SK-N-SH (cell line): ENCODE measurements around the gene MAB21L1. TPM values are rescaled to one million over a fixed set of nuclear protein-coding genes. Genes with fewer than 3 reads are reported as not detected.

ENCODE experiments used
- CTCF ChIA-PET: fragments of 300-600, 350-600 bp; formaldehyde crosslinking; extraction: SDS; loops from one replicate; lab custom pipeline; 2021; lab: Yijun Ruan, JAX
- POLR2A ChIA-PET: fragments of 350-600 bp; sonication (Branson Sonifier 250); formaldehyde crosslinking; extraction: SDS; loops from one replicate; lab custom pipeline; 2020; ENCODE audit warnings: antibody characterized with exemption, inconsistent platforms; lab: Yijun Ruan, JAX
- DNase-seq: peaks from one replicate; pipeline ENCODE4 v3.0.0; 2012
- H2AFZ ChIP-seq: fragments of 200-600 bp; sonication (generic); 2 replicates; pipeline ENCODE4 v1.8.1; 2016; ENCODE audit warnings: antibody characterized with exemption, mild to moderate bottlenecking, low read depth
- H3F3A ChIP-seq: fragments of 200-600 bp; sonication (generic); replicated peaks from 2 replicates; pipeline ENCODE3; 2016; ENCODE audit warnings: antibody characterized with exemption, mild to moderate bottlenecking; ENCODE audit not compliant: insufficient read depth
- H3K27ac ChIP-seq, 2 experiments: fragments of 200-500 bp in 1 of 2; fragments of 200-600 bp in 1 of 2; sonication (Bioruptor generic) in 1 of 2; sonication (generic), shearing (Covaris generic) in 1 of 2; 2 replicates each; pipeline versions ENCODE4 v1.5.1 to v1.6.1; 2014 to 2016; ENCODE audit warnings: low read depth in 2 of 2, inconsistent platforms in 1 of 2, low read length in 1 of 2, mild to moderate bottlenecking in 1 of 2, mixed read lengths in 1 of 2
- H3K27me3 ChIP-seq: fragments of 200-600 bp; sonication (generic), shearing (Covaris generic); 2 replicates; pipeline ENCODE4 v1.6.1; 2016; ENCODE audit warnings: mixed run types; ENCODE audit not compliant: insufficient read depth
- H3K36me3 ChIP-seq, 2 experiments: fragments of 200-500 bp in 1 of 2; fragments of 200-600 bp in 1 of 2; sonication (Bioruptor generic) in 1 of 2; sonication (generic) in 1 of 2; replicated peaks in 1 of 2; 2 replicates each; pipeline versions ENCODE3 to v1.5.1; 2014 to 2016; ENCODE audit warnings: low read length in 1 of 2, mild to moderate bottlenecking in 1 of 2; ENCODE audit not compliant: insufficient read depth in 2 of 2, control insufficient read depth in 1 of 2
- H3K4me1 ChIP-seq, 2 experiments: fragments of 200-500 bp in 1 of 2; fragments of 200-600 bp in 1 of 2; sonication (Bioruptor generic) in 1 of 2; sonication (generic), shearing (Covaris generic) in 1 of 2; 2 replicates each; pipeline versions ENCODE4 v1.5.1 to v1.6.1; 2014 to 2016; ENCODE audit warnings: low read depth in 1 of 2, low read length in 1 of 2, mixed run types in 1 of 2; ENCODE audit not compliant: insufficient read depth in 2 of 2, control insufficient read depth in 1 of 2
- H3K4me2 ChIP-seq: fragments of 200-600 bp; sonication (generic), shearing (Covaris generic); 2 replicates; pipeline ENCODE4 v1.6.1; 2017; ENCODE audit warnings: mixed run types
- H3K4me3 ChIP-seq, 2 experiments: fragments of 200-500 bp in 1 of 2; fragments of 200-600 bp in 1 of 2; sonication (Bioruptor generic) in 1 of 2; sonication (generic), shearing (Covaris generic) in 1 of 2; 2 replicates each; pipeline versions ENCODE4 v1.5.1 to v1.8.1; 2014 to 2016; ENCODE audit warnings: low read depth in 2 of 2, inconsistent platforms in 1 of 2, low read length in 1 of 2, mild to moderate bottlenecking in 1 of 2, mixed read lengths in 1 of 2, moderate library complexity in 1 of 2
- H3K79me2 ChIP-seq: fragments of 200-600 bp; sonication (generic); 2 replicates; pipeline ENCODE4 v1.8.1; 2017; ENCODE audit warnings: mild to moderate bottlenecking; ENCODE audit not compliant: insufficient read depth
- H3K9ac ChIP-seq: fragments of 200-600 bp; sonication (generic); 2 replicates; pipeline ENCODE4 v1.6.1; 2017; ENCODE audit warnings: mixed run types
- H3K9me2 ChIP-seq: fragments of 200-600 bp; sonication (generic); 2 replicates; pipeline ENCODE4 v1.6.1; 2017; ENCODE audit warnings: mixed run types
- H3K9me3 ChIP-seq: fragments of 200-600 bp; sonication (generic); 2 replicates; pipeline ENCODE4 v1.6.1; 2017; ENCODE audit warnings: mixed run types, mild to moderate bottlenecking, moderate library complexity
- H4K20me1 ChIP-seq: fragments of 200-600 bp; sonication (generic); 2 replicates; pipeline ENCODE4 v1.6.1; 2017; ENCODE audit warnings: mild to moderate bottlenecking, mixed run types; ENCODE audit not compliant: insufficient read depth
- EP300 ChIP-seq, 2 experiments: IDR thresholded peaks; 2 replicates each; pipeline versions ENCODE4 v1.4.0 to v1.6.1; 2012; ENCODE audit warnings: borderline replicate concordance in 1 of 2, low read depth in 1 of 2, low read length in 1 of 2
- EZH2phosphoT487 ChIP-seq: fragments of 200-600 bp; sonication (generic); IDR thresholded peaks from 2 replicates; pipeline ENCODE4 v1.6.1; 2017; ENCODE audit warnings: low read depth, mixed run types, mild to moderate bottlenecking, antibody characterized with exemption, moderate library complexity, borderline replicate concordance
- FOSL2 ChIP-seq: IDR thresholded peaks from 2 replicates; pipeline ENCODE4 v1.4.0; 2012; ENCODE audit warnings: low read depth, mild to moderate bottlenecking, moderate library complexity, borderline replicate concordance
- MEF2A ChIP-seq: IDR thresholded peaks from 2 replicates; pipeline ENCODE4 v1.4.0; 2012; ENCODE audit warnings: low read depth, borderline replicate concordance
- NFIC ChIP-seq: IDR thresholded peaks from 2 replicates; pipeline ENCODE4 v1.4.0; 2012; ENCODE audit warnings: borderline replicate concordance
- RAD21 ChIP-seq: IDR thresholded peaks from 2 replicates; pipeline ENCODE4 v1.6.1; 2012; ENCODE audit warnings: mild to moderate bottlenecking, low read length
- TCF12 ChIP-seq: IDR thresholded peaks from 2 replicates; pipeline ENCODE4 v1.4.0; 2012
- WGBS: methylation state at CpG from one replicate; pipeline ENCODE4 v1.1.6; 2017; ENCODE audit warnings: low lambda C conversion rate; 5-methylcytosine and 5-hydroxymethylcytosine counted together
- polyA plus RNA-seq, 3 experiments: library from polyadenylated mRNA; depleted of rRNA; stranded (reverse); fragments of >200 nt; gene quantifications; 2 replicates each; pipeline ENCODE4 v1.2.3, GENCODE V29; 2012
- TF ChIP-seq, protein P1 (sequence below): IDR thresholded peaks from 2 replicates; pipeline ENCODE4; 2012
- TF ChIP-seq, protein P2 (sequence below): IDR thresholded peaks from 2 replicates; pipeline ENCODE4 v1.4.0; 2012; ENCODE audit warnings: low read depth, borderline replicate concordance
- TF ChIP-seq, protein P3 (sequence below): IDR thresholded peaks from 2 replicates; pipeline ENCODE4 v1.4.0; 2012; ENCODE audit warnings: low read depth
- TF ChIP-seq, protein P4 (sequence below): fragments of 150-350 bp; IDR thresholded peaks from 2 replicates; pipeline ENCODE4 v1.6.1; 2016; ENCODE audit warnings: mild to moderate bottlenecking, low read depth, low read length
- TF ChIP-seq, protein P5 (sequence below): fragments of 200-600 bp; sonication (generic); IDR thresholded peaks from 2 replicates; pipeline ENCODE4 v1.6.1; 2017; ENCODE audit warnings: antibody characterized with exemption, mild to moderate bottlenecking, moderate library complexity
- TF ChIP-seq, protein P6 (sequence below): IDR thresholded peaks from 2 replicates; pipeline ENCODE4 v1.6.1; 2012; ENCODE audit warnings: mild to moderate bottlenecking, low read depth, low read length, moderate library complexity

MAB21L1 gene
- polyA plus RNA-seq, 1 of the 3 experiments (the other 2 are of a cell fraction): 42.3 TPM

DNA sequence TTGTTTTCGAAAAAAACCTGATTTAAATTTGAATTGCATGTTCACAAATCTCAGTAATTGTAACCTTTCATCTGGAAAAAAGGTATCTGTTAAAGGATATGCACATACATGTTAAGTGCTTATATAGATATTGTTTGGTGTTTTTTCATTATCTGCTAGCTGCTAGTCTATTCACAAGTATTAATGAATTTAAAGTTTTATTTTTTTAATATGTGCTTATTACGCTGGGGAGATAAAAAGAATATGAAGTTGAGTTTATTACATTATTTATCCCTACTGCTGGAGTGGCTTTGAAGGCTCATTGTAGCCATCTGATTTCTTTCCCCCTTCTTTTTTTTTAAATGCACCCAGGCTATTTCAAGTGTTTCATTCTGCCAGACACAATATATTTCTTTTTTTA is 3.9 kb upstream of the MAB21L1 start:
- TF ChIP-seq, protein P1, sequence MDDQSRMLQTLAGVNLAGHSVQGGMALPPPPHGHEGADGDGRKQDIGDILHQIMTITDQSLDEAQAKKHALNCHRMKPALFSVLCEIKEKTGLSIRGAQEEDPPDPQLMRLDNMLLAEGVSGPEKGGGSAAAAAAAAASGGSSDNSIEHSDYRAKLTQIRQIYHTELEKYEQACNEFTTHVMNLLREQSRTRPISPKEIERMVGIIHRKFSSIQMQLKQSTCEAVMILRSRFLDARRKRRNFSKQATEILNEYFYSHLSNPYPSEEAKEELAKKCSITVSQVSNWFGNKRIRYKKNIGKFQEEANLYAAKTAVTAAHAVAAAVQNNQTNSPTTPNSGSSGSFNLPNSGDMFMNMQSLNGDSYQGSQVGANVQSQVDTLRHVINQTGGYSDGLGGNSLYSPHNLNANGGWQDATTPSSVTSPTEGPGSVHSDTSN: no peak
- no peak for TF ChIP-seq FOSL2
- TF ChIP-seq RAD21: no peak
- no peak for TF ChIP-seq NFIC
- TF ChIP-seq EZH2phosphoT487: no peak
- TF ChIP-seq MEF2A: no peak
- TF ChIP-seq, protein P2, sequence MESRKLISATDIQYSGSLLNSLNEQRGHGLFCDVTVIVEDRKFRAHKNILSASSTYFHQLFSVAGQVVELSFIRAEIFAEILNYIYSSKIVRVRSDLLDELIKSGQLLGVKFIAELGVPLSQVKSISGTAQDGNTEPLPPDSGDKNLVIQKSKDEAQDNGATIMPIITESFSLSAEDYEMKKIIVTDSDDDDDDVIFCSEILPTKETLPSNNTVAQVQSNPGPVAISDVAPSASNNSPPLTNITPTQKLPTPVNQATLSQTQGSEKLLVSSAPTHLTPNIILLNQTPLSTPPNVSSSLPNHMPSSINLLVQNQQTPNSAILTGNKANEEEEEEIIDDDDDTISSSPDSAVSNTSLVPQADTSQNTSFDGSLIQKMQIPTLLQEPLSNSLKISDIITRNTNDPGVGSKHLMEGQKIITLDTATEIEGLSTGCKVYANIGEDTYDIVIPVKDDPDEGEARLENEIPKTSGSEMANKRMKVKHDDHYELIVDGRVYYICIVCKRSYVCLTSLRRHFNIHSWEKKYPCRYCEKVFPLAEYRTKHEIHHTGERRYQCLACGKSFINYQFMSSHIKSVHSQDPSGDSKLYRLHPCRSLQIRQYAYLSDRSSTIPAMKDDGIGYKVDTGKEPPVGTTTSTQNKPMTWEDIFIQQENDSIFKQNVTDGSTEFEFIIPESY: no peak
- TF ChIP-seq, protein P3, sequence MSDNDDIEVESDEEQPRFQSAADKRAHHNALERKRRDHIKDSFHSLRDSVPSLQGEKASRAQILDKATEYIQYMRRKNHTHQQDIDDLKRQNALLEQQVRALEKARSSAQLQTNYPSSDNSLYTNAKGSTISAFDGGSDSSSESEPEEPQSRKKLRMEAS: no peak
- Histone ChIP-seq H2AFZ (no peak overlapping the region), H3K9me3 (no peaks in the 10 kb centered on the region), H3F3A (peaks cover 35% of the 10 kb centered on the region), H3K27me3 (no peaks in the 10 kb centered on the region), H3K4me3 (peak overlapping the region; percentile 64 to 82; a peak in 3 of 4 replicates), H3K4me1 (peaks cover 10 to 14% of the 10 kb centered on the region in 2 experiments; a peak in 3 of 4 replicates), H4K20me1 (no peaks in the 10 kb centered on the region), H3K79me2 (peaks cover 100% of the 10 kb centered on the region), H3K27ac (peak overlapping the region; percentile 93 to 99), H3K9ac (peak overlapping the region; percentile 89), H3K9me2 (no peaks in the 10 kb centered on the region), H3K36me3 (no peaks in the 10 kb centered on the region), H3K4me2 (peak overlapping the region; percentile 82)
- 9% methylated on average over 2 of the region's 2 CpGs for WGBS
- DNase-seq: no peak
- ChIA-PET CTCF (interaction anchor here (0.6 to 5.7 kb wide), 10 partner anchors 10 to 480 kb away, joined by 3 to 30 read pairs (median 4); no protein-coding TSS in a partner anchor), POLR2A (interaction anchor here (0.6 to 2.9 kb wide), 4 partner anchors 22 to 243 kb away, joined by 3 to 31 read pairs (median 3); no protein-coding TSS in a partner anchor)

DNA sequence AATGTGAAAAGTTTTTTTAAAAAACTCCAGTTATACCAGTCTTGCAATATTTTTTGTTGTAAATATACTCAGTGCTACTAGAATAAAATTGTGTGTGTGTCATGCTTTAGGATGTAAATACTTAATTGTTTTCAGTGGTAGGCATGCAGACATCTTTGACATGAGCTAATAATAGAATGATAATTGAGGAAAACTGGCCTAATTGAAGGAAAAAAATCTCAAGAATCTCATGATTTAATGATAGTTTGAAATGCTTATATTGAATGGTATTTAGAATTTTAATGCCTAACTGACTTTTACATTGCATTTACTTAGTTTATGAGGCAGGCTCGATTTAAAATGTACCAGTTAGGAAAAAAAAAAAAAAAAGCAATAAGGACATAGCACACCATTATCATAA is 3.2 kb upstream of the MAB21L1 start:
- no peaks in the 10 kb centered on the region; the same call in 1 of the 2 replicates for H4K20me1 ChIP-seq
- TF ChIP-seq, protein P4, sequence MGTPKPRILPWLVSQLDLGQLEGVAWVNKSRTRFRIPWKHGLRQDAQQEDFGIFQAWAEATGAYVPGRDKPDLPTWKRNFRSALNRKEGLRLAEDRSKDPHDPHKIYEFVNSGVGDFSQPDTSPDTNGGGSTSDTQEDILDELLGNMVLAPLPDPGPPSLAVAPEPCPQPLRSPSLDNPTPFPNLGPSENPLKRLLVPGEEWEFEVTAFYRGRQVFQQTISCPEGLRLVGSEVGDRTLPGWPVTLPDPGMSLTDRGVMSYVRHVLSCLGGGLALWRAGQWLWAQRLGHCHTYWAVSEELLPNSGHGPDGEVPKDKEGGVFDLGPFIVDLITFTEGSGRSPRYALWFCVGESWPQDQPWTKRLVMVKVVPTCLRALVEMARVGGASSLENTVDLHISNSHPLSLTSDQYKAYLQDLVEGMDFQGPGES: no peak
- TF ChIP-seq TCF12 (no peak), EP300 (IDR thresholded peaks at IDR 0.05; ENCODE audit: borderline replicate concordance in 1 of 2, low read depth in 1 of 2, low read length in 1 of 2) (no peak; a peak in 1 of 4 replicates)
- TF ChIP-seq, protein P5, sequence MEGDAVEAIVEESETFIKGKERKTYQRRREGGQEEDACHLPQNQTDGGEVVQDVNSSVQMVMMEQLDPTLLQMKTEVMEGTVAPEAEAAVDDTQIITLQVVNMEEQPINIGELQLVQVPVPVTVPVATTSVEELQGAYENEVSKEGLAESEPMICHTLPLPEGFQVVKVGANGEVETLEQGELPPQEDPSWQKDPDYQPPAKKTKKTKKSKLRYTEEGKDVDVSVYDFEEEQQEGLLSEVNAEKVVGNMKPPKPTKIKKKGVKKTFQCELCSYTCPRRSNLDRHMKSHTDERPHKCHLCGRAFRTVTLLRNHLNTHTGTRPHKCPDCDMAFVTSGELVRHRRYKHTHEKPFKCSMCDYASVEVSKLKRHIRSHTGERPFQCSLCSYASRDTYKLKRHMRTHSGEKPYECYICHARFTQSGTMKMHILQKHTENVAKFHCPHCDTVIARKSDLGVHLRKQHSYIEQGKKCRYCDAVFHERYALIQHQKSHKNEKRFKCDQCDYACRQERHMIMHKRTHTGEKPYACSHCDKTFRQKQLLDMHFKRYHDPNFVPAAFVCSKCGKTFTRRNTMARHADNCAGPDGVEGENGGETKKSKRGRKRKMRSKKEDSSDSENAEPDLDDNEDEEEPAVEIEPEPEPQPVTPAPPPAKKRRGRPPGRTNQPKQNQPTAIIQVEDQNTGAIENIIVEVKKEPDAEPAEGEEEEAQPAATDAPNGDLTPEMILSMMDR: no peak
- TF ChIP-seq, protein P6, sequence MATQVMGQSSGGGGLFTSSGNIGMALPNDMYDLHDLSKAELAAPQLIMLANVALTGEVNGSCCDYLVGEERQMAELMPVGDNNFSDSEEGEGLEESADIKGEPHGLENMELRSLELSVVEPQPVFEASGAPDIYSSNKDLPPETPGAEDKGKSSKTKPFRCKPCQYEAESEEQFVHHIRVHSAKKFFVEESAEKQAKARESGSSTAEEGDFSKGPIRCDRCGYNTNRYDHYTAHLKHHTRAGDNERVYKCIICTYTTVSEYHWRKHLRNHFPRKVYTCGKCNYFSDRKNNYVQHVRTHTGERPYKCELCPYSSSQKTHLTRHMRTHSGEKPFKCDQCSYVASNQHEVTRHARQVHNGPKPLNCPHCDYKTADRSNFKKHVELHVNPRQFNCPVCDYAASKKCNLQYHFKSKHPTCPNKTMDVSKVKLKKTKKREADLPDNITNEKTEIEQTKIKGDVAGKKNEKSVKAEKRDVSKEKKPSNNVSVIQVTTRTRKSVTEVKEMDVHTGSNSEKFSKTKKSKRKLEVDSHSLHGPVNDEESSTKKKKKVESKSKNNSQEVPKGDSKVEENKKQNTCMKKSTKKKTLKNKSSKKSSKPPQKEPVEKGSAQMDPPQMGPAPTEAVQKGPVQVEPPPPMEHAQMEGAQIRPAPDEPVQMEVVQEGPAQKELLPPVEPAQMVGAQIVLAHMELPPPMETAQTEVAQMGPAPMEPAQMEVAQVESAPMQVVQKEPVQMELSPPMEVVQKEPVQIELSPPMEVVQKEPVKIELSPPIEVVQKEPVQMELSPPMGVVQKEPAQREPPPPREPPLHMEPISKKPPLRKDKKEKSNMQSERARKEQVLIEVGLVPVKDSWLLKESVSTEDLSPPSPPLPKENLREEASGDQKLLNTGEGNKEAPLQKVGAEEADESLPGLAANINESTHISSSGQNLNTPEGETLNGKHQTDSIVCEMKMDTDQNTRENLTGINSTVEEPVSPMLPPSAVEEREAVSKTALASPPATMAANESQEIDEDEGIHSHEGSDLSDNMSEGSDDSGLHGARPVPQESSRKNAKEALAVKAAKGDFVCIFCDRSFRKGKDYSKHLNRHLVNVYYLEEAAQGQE: no peak
- TF ChIP-seq, all 33 proteins: peak for 0
- no peak for DNase-seq
- Histone ChIP-seq H3K9ac (peak overlapping the region; percentile 89), H3K27me3 (no peaks in the 10 kb centered on the region), H3K4me1 (peaks cover 6 to 9% of the 10 kb centered on the region in 2 experiments; a peak in 3 of 4 replicates), H3K9me2 (no peaks in the 10 kb centered on the region), H3K4me2 (peak overlapping the region; percentile 82), H3K79me2 (peaks cover 100% of the 10 kb centered on the region), H3K27ac (peak overlapping the region; percentile 93 to 99), H3K4me3 (peak overlapping the region; percentile 64 to 82; a peak in 3 of 4 replicates), H2AFZ (no peak overlapping the region), H3F3A (peaks cover 35% of the 10 kb centered on the region), H3K36me3 (peaks cover 4 to 6% of the 10 kb centered on the region in 2 experiments), H3K9me3 (no peaks in the 10 kb centered on the region)
- CTCF ChIA-PET: interaction anchor here (0.6 to 5.7 kb wide), 11 partner anchors 11 to 480 kb away, joined by 3 to 30 read pairs (median 4); no protein-coding TSS in a partner anchor
- POLR2A ChIA-PET: interaction anchor here (1.1 to 2.9 kb wide), 5 partner anchors 23 to 244 kb away, joined by 3 to 31 read pairs (median 5); no protein-coding TSS in a partner anchor
- 9% methylated on average over 1 of the region's 1 CpG for WGBS
